H1 (cell line): ENCODE data around the gene MGLL. TPM values are rescaled to one million over a fixed set of nuclear protein-coding genes. Genes with fewer than 3 reads are reported as not detected.

Experiments
- HDAC6 ChIP-seq: IDR thresholded peaks from one replicate; pipeline ENCODE4 v1.7.1; 2012; ENCODE audit warnings: low read depth, mild to moderate bottlenecking, inconsistent platforms, low read length, moderate library complexity
- KDM1A ChIP-seq: fragments of 200-600, 300-600 bp; sonication (generic); IDR thresholded peaks from 2 replicates; pipeline ENCODE4 v1.7.1; 2016; ENCODE audit warnings: mild to moderate bottlenecking, low read length, borderline replicate concordance
- KDM4A ChIP-seq: IDR thresholded peaks from one replicate; pipeline ENCODE4 v1.7.1; 2012; ENCODE audit warnings: low read depth, mild to moderate bottlenecking, moderate library complexity, low read length, inconsistent platforms; ENCODE audit not compliant: severe bottlenecking
- RBBP5 ChIP-seq: IDR thresholded peaks from 2 replicates; pipeline ENCODE4 v1.7.1; 2012; ENCODE audit warnings: low read depth, mild to moderate bottlenecking, inconsistent platforms, low read length, moderate library complexity, borderline replicate concordance
- SAP30 ChIP-seq: fragments of 300-600 bp; sonication (generic); IDR thresholded peaks from 2 replicates; pipeline ENCODE4 v1.7.1; 2012; ENCODE audit warnings: low read length, moderate library complexity, mild to moderate bottlenecking, inconsistent platforms; ENCODE audit not compliant: insufficient read depth, insufficient replicate concordance
- SIRT6 ChIP-seq: IDR thresholded peaks from one replicate; pipeline ENCODE4 v1.7.1; 2012; ENCODE audit warnings: low read length, inconsistent platforms
- SIX5 ChIP-seq: IDR thresholded peaks from 2 replicates; pipeline ENCODE4 v1.6.1; 2011; ENCODE audit warnings: mild to moderate bottlenecking, low read depth, low read length
- polyA plus RNA-seq, 7 experiments: library from polyadenylated mRNA; depleted of rRNA in 3 of 7; stranded (reverse) in 5 of 7; unstranded in 2 of 7; fragments of >200 nt in 5 of 7; fragments of 200-250 nt in 2 of 7; gene quantifications; 1 replicate in 5 of 7; 2 replicates in 1 of 7; 4 replicates in 1 of 7; pipeline versions ENCODE4 v1.2.1 to v1.2.3, GENCODE V29; 2011 to 2013; ENCODE audit warnings: missing spikeins in 2 of 7, mixed read lengths in 2 of 7
- total RNA-seq: library from RNA; stranded (reverse); fragmentation: NEBNext Ultra II Directional; extraction: Animal tissue kit (Norgen Biotek cat#: 25700); gene quantifications from 2 replicates; pipeline ENCODE4 v1.2.1, GENCODE V29; 2021

MGLL gene
- total and polyA plus RNA-seq, 2 of the 8 experiments (the other 6 are each of a cell fraction or from before 2014, with no cell fraction given): 0.05 to 0.34 TPM

GRCh38 chr3:127668906-127669305 lies 153.4 kb downstream of the MGLL start (continued):
- TF ChIP-seq KDM1A: no peak
- no peak for TF ChIP-seq SIX5
- TF ChIP-seq SAP30: no peak
- TF ChIP-seq KDM4A: no peak
- no peak for TF ChIP-seq SIRT6
- TF ChIP-seq HDAC6: no peak
- TF ChIP-seq RBBP5: no peak
